Stimulated activated effector memory CD8-positive, alpha-beta T cell treated with anti-CD3 and anti-CD28 coated beads, Interleukin-12 subunit alpha, Interleukin-12 subunit beta, amount 100 ng/mL, for 72 hours (primary cell): ENCODE data around the gene PRODH2.

Experiments used
- ATAC-seq: fragments of 150-1000 bp; cut with Tn5 transposase; 2 replicates; pipeline ENCODE4 v1.10.0; 2021
- DNase-seq, 2 donors: peaks; one replicate each; pipeline ENCODE4 v3.0.0; 2021 to 2022; ENCODE audit warnings: low spot score in 2 of 2
- H3K27ac Mint-ChIP-seq: one replicate; pipeline ENCODE4 v1.8.0; 2022; ENCODE audit warnings: mild to moderate bottlenecking, mixed read lengths
- H3K36me3 Mint-ChIP-seq: one replicate; pipeline ENCODE4 v1.8.0; 2022; ENCODE audit warnings: mild to moderate bottlenecking, mixed read lengths
- H3K4me1 Mint-ChIP-seq: one replicate; pipeline ENCODE4 v1.8.0; 2022; ENCODE audit warnings: mixed read lengths
- H3K4me3 Mint-ChIP-seq: one replicate; pipeline ENCODE4 v1.8.0; 2022; ENCODE audit warnings: mild to moderate bottlenecking, mixed read lengths
- H3K9me3 Mint-ChIP-seq: one replicate; pipeline ENCODE4 v1.8.0; 2022; ENCODE audit warnings: mixed read lengths

Gene PRODH2

GRCh38 chr19:35792312-35792711 is 20.3 kb downstream of the PRODH2 start:
- no peak overlapping the region for H3K27ac Mint-ChIP-seq
- no peak for DNase-seq
- H3K36me3 Mint-ChIP-seq: no peaks in the 10 kb centered on the region
- no peak overlapping the region for H3K4me3 Mint-ChIP-seq
- H3K9me3 Mint-ChIP-seq: no peaks in the 10 kb centered on the region
- ATAC-seq: no peak
- H3K4me1 Mint-ChIP-seq: peaks cover 11% of the 10 kb centered on the region

- no peak overlapping the region for H3K27ac Mint-ChIP-seq
- peaks cover 7% of the 10 kb centered on the region for H3K4me1 Mint-ChIP-seq
- H3K9me3 Mint-ChIP-seq: no peaks in the 10 kb centered on the region
- no peak overlapping the region for H3K4me3 Mint-ChIP-seq
- no peak for DNase-seq
- ATAC-seq: no peak
- H3K36me3 Mint-ChIP-seq: no peaks in the 10 kb centered on the region
Observed at GRCh38 chr19:35791814-35792279, 20.8 kb downstream of the PRODH2 start.

DNA sequence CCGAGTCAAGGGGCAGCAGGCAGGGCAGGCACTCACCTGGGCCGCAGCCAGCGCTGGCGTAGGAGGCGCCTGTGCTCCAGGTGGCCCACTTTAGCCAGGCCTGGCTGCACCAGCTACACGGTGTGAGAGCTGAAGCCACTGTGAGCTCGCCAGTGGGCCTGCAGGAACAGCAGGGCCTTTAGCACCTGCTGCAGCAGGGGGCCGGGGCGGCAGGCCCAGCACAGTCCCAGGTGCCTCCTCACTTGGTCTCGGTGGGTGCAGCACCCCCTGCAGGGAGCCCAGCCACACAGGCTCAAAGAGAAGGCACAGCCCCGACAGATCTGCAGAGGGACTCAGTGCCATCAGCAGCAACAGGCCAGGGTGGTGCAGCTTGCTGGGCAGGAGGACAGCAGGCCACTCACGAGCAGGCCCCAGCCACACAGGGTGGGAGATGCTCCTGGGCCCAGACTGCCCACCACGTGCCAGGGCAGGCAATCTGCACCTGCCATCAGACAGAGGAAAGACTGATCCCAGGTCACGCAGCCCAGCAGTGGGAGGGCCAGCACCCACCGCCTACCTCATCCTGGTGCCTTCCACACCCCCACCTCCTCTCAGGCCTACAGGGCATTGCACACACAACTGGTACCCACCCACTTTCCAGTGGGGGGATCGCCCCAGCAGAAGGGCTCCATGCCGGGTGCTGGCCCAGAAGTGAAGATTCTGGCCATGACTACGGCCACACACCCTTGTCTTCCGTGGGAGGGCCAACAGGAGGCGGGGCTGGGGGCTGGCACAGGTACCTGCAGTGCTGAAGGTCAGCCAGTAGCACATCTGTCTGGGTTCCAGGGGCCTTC is 21.4 kb downstream of the PRODH2 start:
- peak; percentile 43 for ATAC-seq
- no peak overlapping the region for H3K4me3 Mint-ChIP-seq

DNA sequence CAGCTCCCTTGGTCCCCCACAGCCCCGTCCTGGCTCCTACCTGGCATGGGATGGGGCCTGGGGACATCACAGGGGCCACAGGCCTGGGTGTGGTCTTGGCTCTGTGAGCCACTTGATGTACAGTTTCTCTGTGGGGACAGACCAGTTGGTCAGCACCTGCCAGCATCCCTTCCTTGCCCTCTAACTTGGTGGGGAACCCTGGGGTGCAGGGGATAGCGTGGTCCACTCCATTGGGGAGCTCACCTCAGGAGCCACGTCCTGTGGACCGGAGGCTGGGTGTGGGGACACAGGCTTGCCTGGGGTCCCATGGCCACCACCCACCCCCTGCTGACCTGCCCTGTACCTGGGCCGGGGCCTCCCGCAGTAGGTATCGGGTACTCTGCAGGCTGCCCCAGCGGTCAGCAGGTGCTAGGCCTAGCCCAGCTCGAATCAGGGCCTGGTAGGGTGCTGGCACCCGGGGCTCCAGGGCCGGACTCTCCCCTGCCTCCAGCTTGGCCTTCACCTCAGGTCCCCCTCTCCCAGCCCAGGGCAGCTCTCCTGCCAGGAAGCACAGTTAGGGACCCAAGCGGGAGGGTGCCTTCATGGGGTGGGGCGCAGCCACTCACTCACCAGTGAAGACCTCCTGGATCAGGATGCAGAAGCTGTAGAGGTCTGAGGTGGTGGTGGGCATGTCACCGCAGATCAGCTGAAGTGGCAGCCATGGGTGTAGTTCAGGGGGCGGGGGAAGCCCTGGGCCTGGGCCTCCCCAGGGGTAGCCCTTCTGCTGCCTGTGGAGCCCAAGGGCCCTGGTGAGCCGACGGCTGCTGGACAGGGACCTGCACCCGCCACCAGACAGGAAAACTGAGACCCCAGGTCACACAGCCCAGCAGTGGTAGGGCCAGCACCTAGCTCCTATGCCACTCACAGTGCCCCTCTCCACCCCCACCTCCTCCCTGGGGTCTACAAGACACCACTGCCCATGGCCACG is 22.4 kb downstream of the PRODH2 start:
- Mint-ChIP-seq H3K36me3 (no peaks in the 10 kb centered on the region), H3K27ac (no peak overlapping the region), H3K9me3 (no peaks in the 10 kb centered on the region), H3K4me3 (no peak overlapping the region), H3K4me1 (no peaks in the 10 kb centered on the region)
- ATAC-seq (peak; percentile 6), DNase-seq (no peak)

More for the DNA sequence above, 21.4 kb downstream of the PRODH2 start:
- Mint-ChIP-seq H3K4me1 (peaks cover under 1% of the 10 kb centered on the region), H3K27ac (no peak overlapping the region), H3K9me3 (no peaks in the 10 kb centered on the region), H3K36me3 (no peaks in the 10 kb centered on the region)
- DNase-seq: no peak

DNA sequence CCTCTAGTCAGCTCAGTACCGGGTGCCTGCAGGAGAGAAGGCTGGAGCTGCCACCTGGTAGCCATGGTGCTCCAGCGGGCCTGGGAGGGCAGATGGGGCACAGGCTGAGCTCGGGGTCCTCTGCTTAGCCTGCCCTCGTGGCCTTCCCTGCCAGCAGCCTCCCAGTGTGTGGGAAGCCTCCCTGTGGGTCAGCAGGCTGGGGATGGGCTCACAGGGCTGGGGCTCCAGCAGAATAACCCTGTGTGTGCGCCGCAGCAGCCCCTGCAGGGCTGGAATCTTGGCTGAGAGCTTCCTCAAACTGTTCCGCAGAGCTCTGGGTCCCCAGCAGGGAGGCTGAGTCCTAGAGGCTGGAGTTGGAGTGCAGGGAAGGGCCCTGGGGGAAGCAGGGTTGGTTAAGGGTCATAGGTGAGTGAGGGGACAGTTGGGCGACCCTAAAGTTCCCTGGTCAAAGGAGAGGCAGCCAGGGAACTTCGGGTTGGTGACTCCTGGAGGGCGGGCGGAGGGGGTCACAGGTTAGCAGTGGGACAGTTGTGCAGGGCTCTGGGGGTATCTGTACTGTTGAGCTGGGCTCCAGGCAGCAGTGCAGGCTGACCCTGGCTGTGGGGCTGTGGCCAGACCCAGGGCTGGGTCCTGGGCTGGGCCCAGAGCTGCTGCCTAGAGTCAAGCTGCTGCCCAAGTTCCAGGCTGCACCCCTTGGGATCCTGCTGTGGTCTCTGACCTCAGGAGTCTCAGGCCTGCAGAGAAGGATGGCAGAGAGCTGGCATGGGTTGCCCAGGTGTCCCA is 23.3 kb downstream of the PRODH2 start:
- no peak for ATAC-seq

DNA sequence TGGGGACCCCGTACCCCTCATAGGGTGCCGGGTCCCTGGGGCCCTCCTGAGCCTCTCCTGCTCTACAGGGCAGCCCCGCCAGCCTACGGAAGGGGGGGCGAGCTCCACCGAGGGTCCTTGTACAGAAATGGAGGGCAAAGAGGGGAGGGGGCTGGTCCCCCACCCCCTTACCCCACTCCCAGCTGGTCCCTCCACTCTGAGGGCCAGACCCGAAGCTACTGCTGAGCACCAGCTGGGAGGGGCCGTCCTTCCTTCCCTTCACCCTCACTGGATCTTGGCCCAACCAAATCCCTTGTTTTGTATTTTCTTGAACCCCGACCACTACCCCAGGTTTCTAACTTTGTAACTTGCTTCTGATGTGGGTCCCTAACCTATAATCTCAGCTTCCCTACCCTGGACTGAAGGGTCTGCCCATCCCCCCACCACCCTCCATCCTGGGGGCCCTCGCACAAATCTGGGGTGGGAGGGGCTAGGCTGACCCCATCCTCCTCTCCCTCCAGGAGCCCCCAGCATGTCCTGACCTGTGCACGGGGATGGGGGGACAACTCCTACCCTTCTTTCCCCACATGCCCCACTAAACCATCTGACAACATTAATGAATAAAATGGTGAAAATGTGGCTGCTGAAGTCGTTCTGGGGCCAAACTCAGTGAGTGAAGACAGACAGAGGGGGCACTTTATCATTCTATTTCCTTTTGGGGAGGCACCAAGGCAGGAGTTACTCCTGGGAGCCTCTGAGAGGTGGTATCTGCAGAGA is 24.3 kb downstream of the PRODH2 start:
- no peak overlapping the region for H3K4me3 Mint-ChIP-seq
- no peak for DNase-seq
- no peak overlapping the region for H3K27ac Mint-ChIP-seq
- no peaks in the 10 kb centered on the region for H3K9me3 Mint-ChIP-seq
- H3K4me1 Mint-ChIP-seq: peaks cover 4% of the 10 kb centered on the region
- ATAC-seq: no peak
- H3K36me3 Mint-ChIP-seq: no peaks in the 10 kb centered on the region

More for the DNA sequence above, 23.3 kb downstream of the PRODH2 start:
- H3K36me3 Mint-ChIP-seq: no peaks in the 10 kb centered on the region
- H3K27ac Mint-ChIP-seq: no peak overlapping the region
- no peaks in the 10 kb centered on the region for H3K4me1 Mint-ChIP-seq
- H3K9me3 Mint-ChIP-seq: no peaks in the 10 kb centered on the region
- no peak for DNase-seq
- H3K4me3 Mint-ChIP-seq: no peak overlapping the region

DNA sequence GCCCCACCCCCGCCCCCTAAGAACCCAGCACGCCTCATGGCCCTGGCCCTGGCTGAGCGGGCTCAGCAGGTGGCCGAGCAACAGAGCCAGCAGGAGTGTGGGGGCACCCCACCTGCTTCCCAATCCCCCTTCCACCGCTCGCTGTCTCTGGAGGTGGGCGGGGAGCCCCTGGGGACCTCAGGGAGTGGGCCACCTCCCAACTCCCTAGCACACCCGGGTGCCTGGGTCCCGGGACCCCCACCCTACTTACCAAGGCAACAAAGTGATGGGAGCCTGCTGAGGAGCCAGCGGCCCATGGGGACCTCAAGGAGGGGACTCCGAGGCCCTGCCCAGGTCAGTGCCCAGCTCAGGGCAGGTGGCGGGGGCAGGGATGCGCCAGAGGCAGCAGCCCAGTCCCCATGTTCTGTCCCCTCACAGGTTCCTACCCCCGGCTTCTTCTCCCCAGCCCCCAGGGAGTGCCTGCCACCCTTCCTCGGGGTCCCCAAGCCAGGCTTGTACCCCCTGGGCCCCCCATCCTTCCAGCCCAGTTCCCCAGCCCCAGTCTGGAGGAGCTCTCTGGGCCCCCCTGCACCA is 25.3 kb downstream of the PRODH2 start:
- no peak overlapping the region for H3K27ac Mint-ChIP-seq
- no peaks in the 10 kb centered on the region for H3K9me3 Mint-ChIP-seq

GRCh38 chr19:35786299-35787160 is 26.1 kb downstream of the PRODH2 start:
- Mint-ChIP-seq H3K9me3 (no peaks in the 10 kb centered on the region), H3K4me1 (peaks cover 8% of the 10 kb centered on the region), H3K4me3 (no peak overlapping the region), H3K27ac (no peak overlapping the region), H3K36me3 (peaks cover 2% of the 10 kb centered on the region)
- DNase-seq: no peak
- ATAC-seq: no peak

More for the DNA sequence above, 25.3 kb downstream of the PRODH2 start:
- ATAC-seq (no peak), DNase-seq (no peak)
- Mint-ChIP-seq H3K36me3 (no peaks in the 10 kb centered on the region), H3K4me3 (no peak overlapping the region), H3K4me1 (peaks cover 8% of the 10 kb centered on the region)

GRCh38 chr19:35785339-35785627 is 27.4 kb downstream of the PRODH2 start:
- Mint-ChIP-seq H3K4me1 (peaks cover 8% of the 10 kb centered on the region), H3K9me3 (no peaks in the 10 kb centered on the region), H3K27ac (no peak overlapping the region), H3K4me3 (no peak overlapping the region), H3K36me3 (peaks cover 6% of the 10 kb centered on the region)
- ATAC-seq (no peak), DNase-seq (no peak)

GRCh38 chr19:35784503-35785338 is 27.9 kb downstream of the PRODH2 start:
- ATAC-seq (no peak), DNase-seq (no peak)
- Mint-ChIP-seq H3K4me1 (peaks cover 8% of the 10 kb centered on the region), H3K36me3 (peaks cover 9% of the 10 kb centered on the region), H3K9me3 (no peaks in the 10 kb centered on the region), H3K4me3 (no peak overlapping the region), H3K27ac (no peak overlapping the region)

DNA sequence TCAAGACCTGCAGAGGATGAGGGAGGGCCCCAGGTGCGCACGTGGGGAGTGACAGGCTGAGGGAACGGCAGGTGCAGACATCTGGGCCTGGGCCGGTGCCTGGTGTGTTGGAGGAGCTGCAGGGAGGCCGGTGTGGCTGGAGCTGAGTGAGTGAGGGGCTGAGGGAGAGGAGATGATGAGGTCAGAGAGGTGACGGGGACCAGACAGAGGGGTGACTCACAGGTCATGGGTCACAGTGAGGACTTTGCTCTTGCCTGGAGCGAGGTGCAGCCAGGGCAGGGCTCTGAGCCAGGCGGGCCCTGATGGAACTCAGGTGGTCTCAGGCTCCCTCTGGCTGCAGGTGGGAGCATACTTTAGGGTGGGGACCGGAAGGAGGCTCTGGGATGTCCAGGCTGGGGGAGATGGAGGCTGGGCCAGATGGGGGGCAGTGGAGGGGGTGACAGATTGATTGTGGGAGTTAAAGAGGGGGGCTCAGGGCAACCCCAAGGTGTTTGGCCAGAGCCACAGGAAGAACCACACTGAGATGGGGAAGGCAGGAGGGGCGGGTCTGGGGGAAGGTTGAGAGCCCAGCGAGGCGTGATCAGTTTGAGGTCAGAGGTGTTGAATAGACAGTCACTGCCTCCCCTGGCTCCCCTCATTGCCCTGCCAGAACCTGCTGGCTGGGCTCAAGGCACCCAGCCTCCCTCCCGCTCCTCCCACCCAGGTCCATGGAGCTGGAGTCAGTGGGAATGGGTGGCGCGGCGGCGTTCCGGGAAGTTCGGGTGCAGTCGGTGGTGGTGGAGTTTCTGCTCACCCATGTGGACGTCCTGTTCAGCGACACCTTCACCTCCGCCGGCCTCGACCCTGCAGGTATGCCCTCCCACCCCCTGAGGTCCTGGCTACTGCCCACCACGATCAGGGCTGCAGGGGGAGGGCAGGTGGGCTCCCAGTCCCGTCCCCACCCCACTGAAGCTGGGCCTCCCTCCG is 28.9 kb downstream of the PRODH2 start:
- Mint-ChIP-seq H3K4me3 (no peak overlapping the region), H3K27ac (peak overlapping the region; percentile 5), H3K36me3 (peaks cover 13% of the 10 kb centered on the region), H3K9me3 (no peaks in the 10 kb centered on the region), H3K4me1 (peaks cover 8% of the 10 kb centered on the region)
- no peak for DNase-seq
- ATAC-seq: no peak

DNA sequence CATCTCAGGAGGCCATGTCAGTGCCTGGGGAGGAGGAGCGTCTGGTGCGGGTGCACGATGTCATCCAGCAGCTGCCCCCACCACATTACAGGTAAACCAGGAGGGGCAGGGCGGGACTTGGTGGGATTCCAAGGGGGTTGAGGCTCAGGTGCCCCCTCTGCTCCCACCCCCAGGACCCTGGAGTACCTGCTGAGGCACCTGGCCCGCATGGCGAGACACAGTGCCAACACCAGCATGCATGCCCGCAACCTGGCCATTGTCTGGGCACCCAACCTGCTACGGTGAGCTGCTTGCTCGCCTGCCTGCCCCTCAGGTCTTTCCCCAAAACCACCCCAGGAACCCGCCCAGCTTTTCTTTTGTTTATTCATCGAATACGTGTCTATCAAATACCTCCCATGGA is 30.1 kb downstream of the PRODH2 start:
- Mint-ChIP-seq H3K4me1 (peaks cover 8% of the 10 kb centered on the region), H3K27ac (peak overlapping the region; percentile 5), H3K9me3 (no peaks in the 10 kb centered on the region), H3K36me3 (peaks cover 13% of the 10 kb centered on the region), H3K4me3 (no peak overlapping the region)
- ATAC-seq: no peak
- DNase-seq: no peak
